ENCODE data around the gene DNASE1L1.

Gene DNASE1L1

DNA sequence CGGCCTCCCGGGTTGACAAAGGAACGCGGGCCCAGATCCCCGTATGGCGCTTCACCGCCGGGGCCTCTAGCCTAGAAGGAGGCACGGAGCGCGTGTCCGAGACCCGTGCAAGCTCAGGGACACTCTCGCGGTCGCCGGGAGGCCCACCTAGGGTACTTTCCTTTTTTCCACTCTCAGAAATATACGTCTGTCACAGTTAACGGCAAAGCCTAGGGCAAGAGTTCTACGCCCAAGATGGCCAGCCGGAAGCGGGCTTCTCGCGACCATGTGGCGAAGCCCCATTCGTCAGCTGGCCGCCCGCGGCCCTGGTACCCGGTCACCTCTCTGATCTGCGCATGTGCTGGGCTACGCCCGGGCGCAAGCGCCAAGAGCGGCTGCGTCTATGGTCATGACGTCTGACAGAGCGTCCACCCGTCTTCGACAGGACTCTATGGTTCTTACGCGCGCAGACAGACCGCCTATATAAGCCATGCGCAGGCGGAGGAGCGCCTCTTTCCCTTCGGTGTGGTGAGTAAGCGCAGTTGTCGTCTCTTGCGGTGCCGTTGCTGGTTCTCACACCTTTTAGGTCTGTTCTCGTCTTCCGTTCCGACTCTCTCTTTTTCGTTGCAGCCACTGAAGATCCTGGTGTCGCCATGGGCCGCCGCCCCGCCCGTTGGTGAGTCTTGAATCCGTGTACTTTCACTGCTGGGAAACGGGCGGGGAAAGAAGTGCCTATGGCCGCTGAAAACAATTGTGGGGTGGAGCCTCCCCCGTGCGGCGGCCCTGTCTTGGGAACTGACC lies 11.0 kb downstream of the DNASE1L1 start, which contains the start of gene RPL10 (continued):
- TF ChIP-seq ZFP69B (tag by site-specific recombination; IDR thresholded peaks at IDR 0.05): no peak
- TF ChIP-seq ZNF610 (tag by site-specific recombination; IDR thresholded peaks at IDR 0.05; ENCODE audit: borderline replicate concordance): peak; percentile 65; the same call in 1 of the 2 replicates
- TF ChIP-seq ZNF544 (tag by site-specific recombination; IDR thresholded peaks at IDR 0.05): no peak
- no peak for TF ChIP-seq ZNF133 (tag by site-specific recombination; IDR thresholded peaks at IDR 0.05)
- TF ChIP-seq ZNF660 (tag by site-specific recombination; IDR thresholded peaks at IDR 0.05): peak; percentile 12; the same call in 1 of the 2 replicates
- peak; percentile 64 for TF ChIP-seq ZBTB17 (tag by site-specific recombination; IDR thresholded peaks at IDR 0.05)
- TF ChIP-seq ZNF146 (tag by site-specific recombination; IDR thresholded peaks at IDR 0.05): 0 out of 2 replicates have a peak, but pooled peaks have one; percentile 22
- TF ChIP-seq ZNF530 (tag by site-specific recombination; IDR thresholded peaks at IDR 0.05; ENCODE audit: low read depth): no peak
- no peak for TF ChIP-seq ZFP41 (tag by site-specific recombination; IDR thresholded peaks at IDR 0.05; ENCODE audit: borderline replicate concordance)
- TF ChIP-seq, protein P1, sequence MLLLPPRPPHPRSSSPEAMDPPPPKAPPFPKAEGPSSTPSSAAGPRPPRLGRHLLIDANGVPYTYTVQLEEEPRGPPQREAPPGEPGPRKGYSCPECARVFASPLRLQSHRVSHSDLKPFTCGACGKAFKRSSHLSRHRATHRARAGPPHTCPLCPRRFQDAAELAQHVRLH (tag by site-specific recombination; IDR thresholded peaks at IDR 0.05): 0 out of 2 replicates have a peak, but pooled peaks have one; percentile 25
- peak; percentile 97 for TF ChIP-seq ZXDB (tag by site-specific recombination; IDR thresholded peaks at IDR 0.05)
- no peak for TF ChIP-seq ZNF404 (tag by site-specific recombination; IDR thresholded peaks at IDR 0.05)
- TF ChIP-seq MYNN (tag by site-specific recombination; IDR thresholded peaks at IDR 0.05; ENCODE audit: borderline replicate concordance): 0 out of 2 replicates have a peak, but pooled peaks have one; percentile 11
- TF ChIP-seq, protein P2, sequence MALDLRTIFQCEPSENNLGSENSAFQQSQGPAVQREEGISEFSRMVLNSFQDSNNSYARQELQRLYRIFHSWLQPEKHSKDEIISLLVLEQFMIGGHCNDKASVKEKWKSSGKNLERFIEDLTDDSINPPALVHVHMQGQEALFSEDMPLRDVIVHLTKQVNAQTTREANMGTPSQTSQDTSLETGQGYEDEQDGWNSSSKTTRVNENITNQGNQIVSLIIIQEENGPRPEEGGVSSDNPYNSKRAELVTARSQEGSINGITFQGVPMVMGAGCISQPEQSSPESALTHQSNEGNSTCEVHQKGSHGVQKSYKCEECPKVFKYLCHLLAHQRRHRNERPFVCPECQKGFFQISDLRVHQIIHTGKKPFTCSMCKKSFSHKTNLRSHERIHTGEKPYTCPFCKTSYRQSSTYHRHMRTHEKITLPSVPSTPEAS (tag by site-specific recombination; IDR thresholded peaks at IDR 0.05): no peak
- TF ChIP-seq ZNF426 (tag by site-specific recombination; IDR thresholded peaks at IDR 0.05): no peak
- TF ChIP-seq KLF8 (tag by site-specific recombination; IDR thresholded peaks at IDR 0.05): peak; percentile 47
- TF ChIP-seq, protein P3, sequence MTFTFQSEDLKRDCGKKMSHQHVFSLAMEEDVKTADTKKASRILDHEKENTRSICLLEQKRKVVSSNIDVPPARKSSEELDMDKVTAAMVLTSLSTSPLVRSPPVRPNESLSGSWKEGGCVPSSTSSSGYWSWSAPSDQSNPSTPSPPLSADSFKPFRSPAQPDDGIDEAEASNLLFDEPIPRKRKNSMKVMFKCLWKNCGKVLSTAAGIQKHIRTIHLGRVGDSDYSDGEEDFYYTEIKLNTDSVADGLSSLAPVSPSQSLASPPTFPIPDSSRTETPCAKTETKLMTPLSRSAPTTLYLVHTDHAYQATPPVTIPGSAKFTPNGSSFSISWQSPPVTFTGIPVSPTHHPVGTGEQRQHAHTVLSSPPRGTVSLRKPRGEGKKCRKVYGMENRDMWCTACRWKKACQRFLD (tag by site-specific recombination; IDR thresholded peaks at IDR 0.05): no peak
- no peak for TF ChIP-seq ZNF354C (tag by site-specific recombination; IDR thresholded peaks at IDR 0.05; ENCODE audit: borderline replicate concordance, low read depth)
- TF ChIP-seq FEZF1 (tag by site-specific recombination; IDR thresholded peaks at IDR 0.05): no peak
- no peak for TF ChIP-seq OSR2 (tag by site-specific recombination; IDR thresholded peaks at IDR 0.05)
- TF ChIP-seq GLI2 (tag by site-specific recombination; IDR thresholded peaks at IDR 0.05; ENCODE audit: borderline replicate concordance, low read depth): no peak
- peak; percentile 48 for TF ChIP-seq ZFP37 (tag by site-specific recombination; IDR thresholded peaks at IDR 0.05)
- TF ChIP-seq ZNF112 (tag by site-specific recombination; IDR thresholded peaks at IDR 0.05): no peak
- no peak for TF ChIP-seq ZNF585B (tag by site-specific recombination; IDR thresholded peaks at IDR 0.05)
- TF ChIP-seq, protein P4, sequence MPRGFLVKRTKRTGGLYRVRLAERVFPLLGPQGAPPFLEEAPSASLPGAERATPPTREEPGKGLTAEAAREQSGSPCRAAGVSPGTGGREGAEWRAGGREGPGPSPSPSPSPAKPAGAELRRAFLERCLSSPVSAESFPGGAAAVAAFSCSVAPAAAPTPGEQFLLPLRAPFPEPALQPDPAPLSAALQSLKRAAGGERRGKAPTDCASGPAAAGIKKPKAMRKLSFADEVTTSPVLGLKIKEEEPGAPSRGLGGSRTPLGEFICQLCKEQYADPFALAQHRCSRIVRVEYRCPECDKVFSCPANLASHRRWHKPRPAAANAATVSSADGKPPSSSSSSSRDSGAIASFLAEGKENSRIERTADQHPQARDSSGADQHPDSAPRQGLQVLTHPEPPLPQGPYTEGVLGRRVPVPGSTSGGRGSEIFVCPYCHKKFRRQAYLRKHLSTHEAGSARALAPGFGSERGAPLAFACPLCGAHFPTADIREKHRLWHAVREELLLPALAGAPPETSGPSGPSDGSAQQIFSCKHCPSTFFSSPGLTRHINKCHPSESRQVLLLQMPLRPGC (tag by site-specific recombination; IDR thresholded peaks at IDR 0.05): peak; percentile 63; the same call in 1 of the 2 replicates
- no peak for TF ChIP-seq HOXD13 (CRISPR knock-in tag; IDR thresholded peaks at IDR 0.05; ENCODE audit: borderline replicate concordance)
- TF ChIP-seq, protein P5, sequence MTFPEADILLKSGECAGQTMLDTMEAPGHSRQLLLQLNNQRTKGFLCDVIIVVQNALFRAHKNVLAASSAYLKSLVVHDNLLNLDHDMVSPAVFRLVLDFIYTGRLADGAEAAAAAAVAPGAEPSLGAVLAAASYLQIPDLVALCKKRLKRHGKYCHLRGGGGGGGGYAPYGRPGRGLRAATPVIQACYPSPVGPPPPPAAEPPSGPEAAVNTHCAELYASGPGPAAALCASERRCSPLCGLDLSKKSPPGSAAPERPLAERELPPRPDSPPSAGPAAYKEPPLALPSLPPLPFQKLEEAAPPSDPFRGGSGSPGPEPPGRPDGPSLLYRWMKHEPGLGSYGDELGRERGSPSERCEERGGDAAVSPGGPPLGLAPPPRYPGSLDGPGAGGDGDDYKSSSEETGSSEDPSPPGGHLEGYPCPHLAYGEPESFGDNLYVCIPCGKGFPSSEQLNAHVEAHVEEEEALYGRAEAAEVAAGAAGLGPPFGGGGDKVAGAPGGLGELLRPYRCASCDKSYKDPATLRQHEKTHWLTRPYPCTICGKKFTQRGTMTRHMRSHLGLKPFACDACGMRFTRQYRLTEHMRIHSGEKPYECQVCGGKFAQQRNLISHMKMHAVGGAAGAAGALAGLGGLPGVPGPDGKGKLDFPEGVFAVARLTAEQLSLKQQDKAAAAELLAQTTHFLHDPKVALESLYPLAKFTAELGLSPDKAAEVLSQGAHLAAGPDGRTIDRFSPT (tag by site-specific recombination; IDR thresholded peaks at IDR 0.05): 0 out of 2 replicates have a peak, but pooled peaks have one; percentile 38
- TF ChIP-seq HOXC10 (CRISPR knock-in tag; IDR thresholded peaks at IDR 0.05): no peak
- TF ChIP-seq ZNF830 (tag by site-specific recombination; IDR thresholded peaks at IDR 0.05; ENCODE audit: low read depth): no peak
- TF ChIP-seq ZNF416 (tag by site-specific recombination; IDR thresholded peaks at IDR 0.05): no peak
- no peak for TF ChIP-seq BCL11A (tag by site-specific recombination; IDR thresholded peaks at IDR 0.05; ENCODE audit: low read depth)
- TF ChIP-seq ZNF335 (tag by site-specific recombination; conservative IDR thresholded peaks at IDR 0.05): peak; percentile 84
- TF ChIP-seq RBAK (tag by site-specific recombination; IDR thresholded peaks at IDR 0.05): no peak
- TF ChIP-seq ZBTB48 (tag by site-specific recombination; IDR thresholded peaks at IDR 0.05): no peak

All from HEK293 (cell line).